Activated CD4-positive, alpha-beta memory T cell treated with anti-CD3 and anti-CD28 coated beads, Interleukin-2, amount 10 ng/mL, durations not matched to agents 7 days and 5 days (primary cell): ENCODE results near the gene SS18L1. TPM values are rescaled to one million over a fixed set of nuclear protein-coding genes. Genes with fewer than 3 reads are reported as not detected.

Experiments
- CTCF ChIA-PET: fragments of 350-600 bp; sonication (Branson Sonifier 250); formaldehyde crosslinking; loops from one replicate; lab custom pipeline; 2021; ENCODE audit warnings: antibody characterized with exemption, inconsistent platforms; lab: Charles Lee
- POLR2A ChIA-PET: fragments of 350-600 bp; sonication (Branson Sonifier 250); formaldehyde crosslinking; loops from one replicate; lab custom pipeline; 2021; ENCODE audit warnings: antibody characterized with exemption; lab: Charles Lee
- DNase-seq: peaks from one replicate; pipeline ENCODE4 v3.0.0-alpha.2; 2020
- H3K27ac Mint-ChIP-seq: one replicate; pipeline ENCODE4 v1.8.0; 2021; ENCODE audit warnings: mild to moderate bottlenecking, mixed read lengths
- H3K27me3 Mint-ChIP-seq: one replicate; pipeline ENCODE4 v1.8.0; 2021; ENCODE audit warnings: mixed read lengths
- H3K36me3 Mint-ChIP-seq: one replicate; pipeline ENCODE4 v1.8.0; 2021; ENCODE audit warnings: low read depth, mixed read lengths
- H3K4me1 Mint-ChIP-seq: one replicate; pipeline ENCODE4 v1.8.0; 2021; ENCODE audit warnings: mixed read lengths
- H3K4me3 Mint-ChIP-seq: one replicate; pipeline ENCODE4 v1.8.0; 2021; ENCODE audit warnings: mild to moderate bottlenecking, mixed read lengths
- H3K9me3 Mint-ChIP-seq: one replicate; pipeline ENCODE4 v1.8.0; 2021; ENCODE audit warnings: mixed read lengths
- total RNA-seq, 2 experiments: library from RNA; stranded (reverse); gene quantifications; one replicate each; pipeline ENCODE4 v1.2.3, GENCODE V29; 2021

The SS18L1 gene
- total RNA-seq, 2 experiments from 2014 or later: 15.1 to 16.7 TPM

DNA sequence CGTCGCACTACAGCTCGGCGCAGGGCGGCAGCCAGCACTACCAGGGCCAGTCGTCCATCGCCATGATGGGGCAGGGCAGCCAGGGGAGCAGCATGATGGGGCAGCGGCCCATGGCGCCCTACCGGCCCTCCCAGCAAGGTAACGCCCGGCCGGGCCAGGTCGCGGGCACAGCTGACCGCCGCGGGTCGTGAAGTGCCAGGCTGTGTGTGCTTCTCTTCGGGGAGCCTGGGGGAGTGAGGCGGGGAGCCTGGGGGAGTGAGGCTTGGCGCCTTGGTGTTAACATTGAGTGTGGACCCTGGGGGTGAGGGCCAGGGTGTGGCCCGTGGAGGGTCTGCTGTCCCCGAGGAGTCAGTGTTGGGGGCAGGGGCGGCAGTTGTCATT lies 19.9 kb downstream of the SS18L1 start:
- no peak for DNase-seq
- CTCF ChIA-PET: no interaction called here
- H3K27me3 Mint-ChIP-seq: no peaks in the 10 kb centered on the region
- H3K4me1 Mint-ChIP-seq: peaks cover 20% of the 10 kb centered on the region
- no peak overlapping the region for H3K27ac Mint-ChIP-seq
- no peaks in the 10 kb centered on the region for H3K9me3 Mint-ChIP-seq
- H3K4me3 Mint-ChIP-seq: no peak overlapping the region
- peaks cover 27% of the 10 kb centered on the region for H3K36me3 Mint-ChIP-seq
- POLR2A ChIA-PET: no interaction called here

DNA sequence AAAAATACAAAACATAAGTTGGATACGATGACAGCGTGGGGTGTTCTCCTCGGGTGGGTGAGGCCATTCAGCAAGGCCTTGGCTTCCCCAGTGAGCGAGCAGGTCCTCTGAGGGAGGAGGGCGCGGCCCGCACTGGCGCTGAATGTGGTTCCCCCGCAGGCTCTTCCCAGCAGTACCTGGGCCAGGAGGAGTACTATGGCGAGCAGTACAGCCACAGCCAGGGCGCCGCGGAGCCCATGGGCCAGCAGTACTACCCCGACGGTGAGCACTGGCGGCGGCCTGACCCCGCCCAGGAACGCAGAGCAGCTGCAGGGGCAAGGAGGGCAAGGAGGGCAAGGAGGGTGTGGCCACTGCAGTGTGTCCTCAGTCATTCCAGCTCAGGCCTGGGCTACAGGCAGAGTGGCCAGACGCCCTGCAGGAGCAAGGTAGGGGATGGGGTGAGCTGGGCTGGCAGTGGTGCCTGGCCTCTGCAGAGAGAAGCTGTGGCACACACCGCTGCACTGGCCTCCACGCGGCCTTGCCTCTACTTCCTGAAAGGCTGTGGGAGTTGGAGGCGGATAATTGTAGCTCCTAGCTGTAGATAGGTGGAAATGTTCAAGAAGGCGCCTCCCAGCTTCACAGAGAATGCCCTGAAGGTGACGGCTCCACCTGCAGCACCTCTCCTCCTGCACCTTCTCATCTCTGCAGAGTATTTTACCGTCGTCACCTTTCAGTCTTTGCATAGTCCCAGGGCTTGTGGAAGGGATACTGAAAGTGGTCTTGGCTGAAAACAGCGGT lies 20.6 kb downstream of the SS18L1 start:
- peaks cover 14% of the 10 kb centered on the region for H3K4me1 Mint-ChIP-seq
- H3K4me3 Mint-ChIP-seq: no peak overlapping the region
- no peaks in the 10 kb centered on the region for H3K9me3 Mint-ChIP-seq
- H3K27ac Mint-ChIP-seq: no peak overlapping the region
- no peaks in the 10 kb centered on the region for H3K27me3 Mint-ChIP-seq
- POLR2A ChIA-PET: no interaction called here
- CTCF ChIA-PET: no interaction called here
- no peak for DNase-seq
- H3K36me3 Mint-ChIP-seq: peaks cover 25% of the 10 kb centered on the region

DNA sequence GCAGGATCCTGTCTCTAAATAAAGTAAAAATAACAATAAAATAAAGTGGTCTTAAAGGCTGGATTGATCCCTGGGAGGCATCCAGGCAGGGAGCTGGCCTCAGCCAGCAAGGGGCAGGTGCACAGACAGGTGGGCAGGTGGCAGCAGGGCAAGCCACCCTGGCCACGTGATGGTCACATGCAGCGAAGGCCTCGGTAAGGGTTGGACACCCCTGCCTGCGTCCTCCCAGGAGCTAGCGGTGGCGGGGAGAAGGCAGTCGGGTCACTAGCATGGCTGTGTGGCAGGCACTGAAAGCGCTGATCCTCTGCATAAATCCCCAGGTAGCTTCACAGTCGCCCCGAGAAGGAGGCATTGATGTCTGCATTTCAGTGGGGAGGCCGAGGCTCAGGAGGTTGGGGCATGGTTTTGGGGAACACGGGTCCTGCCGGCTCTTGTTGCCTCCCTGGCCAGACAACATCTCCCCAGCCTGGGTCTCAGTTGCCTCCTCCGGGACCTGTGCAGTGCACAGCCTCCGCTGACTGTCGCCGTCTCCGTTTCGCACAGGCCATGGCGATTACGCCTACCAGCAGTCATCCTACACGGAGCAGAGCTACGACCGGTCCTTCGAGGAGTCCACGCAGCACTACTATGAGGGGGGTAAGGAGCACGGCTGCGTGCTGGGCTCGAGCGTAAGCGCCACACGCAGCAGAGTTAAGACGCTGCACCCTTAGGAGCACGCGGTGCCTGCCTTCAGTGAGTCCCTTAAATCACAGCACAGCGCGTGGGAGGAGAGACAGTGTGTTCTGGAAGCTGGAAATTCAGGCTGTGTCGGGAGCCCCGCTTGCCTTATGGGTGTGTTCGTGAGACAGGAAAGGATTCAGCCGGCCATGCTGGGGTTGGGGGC lies 21.6 kb downstream of the SS18L1 start:
- H3K36me3 Mint-ChIP-seq: peaks cover 20% of the 10 kb centered on the region
- H3K27ac Mint-ChIP-seq: no peak overlapping the region
- no peak overlapping the region for H3K4me3 Mint-ChIP-seq
- H3K27me3 Mint-ChIP-seq: no peaks in the 10 kb centered on the region
- ChIA-PET CTCF (no interaction called here), POLR2A (no interaction called here)
- DNase-seq: no peak
- H3K4me1 Mint-ChIP-seq: peaks cover 5% of the 10 kb centered on the region
- no peaks in the 10 kb centered on the region for H3K9me3 Mint-ChIP-seq

DNA sequence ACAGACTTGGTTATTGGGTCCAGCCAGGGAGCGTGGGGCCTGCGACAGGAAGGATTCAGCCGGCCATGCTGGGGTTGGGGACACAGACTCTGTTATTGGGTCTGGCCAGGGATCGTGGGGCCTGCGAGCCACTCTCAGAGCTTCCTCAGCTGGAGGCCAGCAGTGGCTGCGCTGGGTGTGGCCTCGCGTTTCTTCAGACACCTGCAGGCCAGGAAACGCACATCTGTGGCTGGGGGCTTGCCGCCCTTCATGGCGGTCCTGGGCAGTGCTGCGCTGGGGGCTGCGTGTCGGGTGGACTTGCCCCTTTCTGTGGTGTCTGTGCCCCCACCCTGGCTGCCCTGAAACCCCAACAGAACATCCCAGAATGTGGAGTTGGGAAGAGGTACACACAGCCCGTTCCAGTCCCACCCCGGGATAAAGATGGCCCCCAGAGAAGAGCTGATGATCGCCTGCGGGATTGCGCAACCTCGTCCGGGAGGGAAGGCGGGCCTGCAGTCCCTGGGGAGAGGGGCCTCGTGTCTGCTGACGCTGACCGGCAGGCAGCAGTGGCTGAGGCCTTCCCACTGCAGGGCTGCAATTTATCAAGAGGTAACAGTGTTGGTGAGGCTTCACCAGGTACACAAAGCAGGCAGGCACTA lies 22.3 kb downstream of the SS18L1 start:
- Mint-ChIP-seq H3K27me3 (no peaks in the 10 kb centered on the region), H3K4me1 (no peaks in the 10 kb centered on the region), H3K36me3 (peaks cover 15% of the 10 kb centered on the region), H3K9me3 (no peaks in the 10 kb centered on the region), H3K4me3 (no peak overlapping the region), H3K27ac (no peak overlapping the region)
- ChIA-PET CTCF (no interaction called here), POLR2A (no interaction called here)
- no peak for DNase-seq

DNA sequence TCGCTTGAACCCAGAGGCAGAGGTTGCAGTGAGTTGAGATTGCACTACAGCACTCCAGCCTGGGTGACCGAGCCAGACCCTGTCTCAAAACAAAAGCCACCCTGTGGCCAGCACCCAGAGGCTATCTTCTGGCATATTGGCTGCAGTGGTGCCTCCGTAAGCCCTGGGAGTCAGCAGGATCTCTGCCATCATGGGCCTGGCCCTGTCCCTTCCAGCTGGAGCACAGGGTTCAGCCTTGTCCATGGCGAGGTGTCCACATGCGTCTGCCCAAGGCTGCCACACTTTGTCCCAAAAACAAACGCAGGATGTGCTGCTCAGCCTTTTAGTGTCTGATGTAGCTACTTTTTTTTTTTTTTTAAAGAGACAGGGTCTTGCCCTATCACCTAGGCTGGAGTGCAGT lies 23.9 kb downstream of the SS18L1 start:
- Mint-ChIP-seq H3K4me3 (no peak overlapping the region), H3K36me3 (peaks cover 10% of the 10 kb centered on the region), H3K4me1 (no peaks in the 10 kb centered on the region), H3K27me3 (no peaks in the 10 kb centered on the region), H3K9me3 (no peaks in the 10 kb centered on the region), H3K27ac (no peak overlapping the region)
- DNase-seq: no peak
- CTCF ChIA-PET: interaction anchor here (1.1 kb wide), 1 partner anchor 156 kb away, joined by 4 read pairs; no protein-coding TSS in a partner anchor
- POLR2A ChIA-PET: no interaction called here

DNA sequence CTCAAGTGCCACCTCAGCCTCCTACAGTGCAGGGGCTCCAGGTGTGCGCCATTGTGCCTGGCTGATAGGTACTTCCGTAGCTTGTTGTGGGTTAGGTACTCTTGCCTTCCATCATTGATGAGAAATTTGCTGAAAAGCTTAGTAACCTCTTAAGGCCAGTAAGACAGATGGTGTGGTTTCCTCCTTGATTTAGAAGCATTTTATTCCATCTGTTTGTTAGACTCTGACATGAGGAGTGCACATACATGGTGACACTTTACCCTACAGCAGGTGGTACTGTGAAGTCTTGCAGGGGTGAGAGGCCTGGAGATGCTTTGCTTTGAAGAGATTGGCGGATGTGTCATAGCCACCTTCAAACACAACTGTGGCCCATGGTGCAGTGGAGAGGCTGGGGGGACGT lies 24.5 kb downstream of the SS18L1 start:
- H3K27me3 Mint-ChIP-seq: no peaks in the 10 kb centered on the region
- no peak for DNase-seq
- peaks cover 10% of the 10 kb centered on the region for H3K36me3 Mint-ChIP-seq
- CTCF ChIA-PET: no interaction called here
- no peak overlapping the region for H3K27ac Mint-ChIP-seq
- POLR2A ChIA-PET: no interaction called here
- no peaks in the 10 kb centered on the region for H3K9me3 Mint-ChIP-seq
- H3K4me1 Mint-ChIP-seq: no peaks in the 10 kb centered on the region
- no peak overlapping the region for H3K4me3 Mint-ChIP-seq

DNA sequence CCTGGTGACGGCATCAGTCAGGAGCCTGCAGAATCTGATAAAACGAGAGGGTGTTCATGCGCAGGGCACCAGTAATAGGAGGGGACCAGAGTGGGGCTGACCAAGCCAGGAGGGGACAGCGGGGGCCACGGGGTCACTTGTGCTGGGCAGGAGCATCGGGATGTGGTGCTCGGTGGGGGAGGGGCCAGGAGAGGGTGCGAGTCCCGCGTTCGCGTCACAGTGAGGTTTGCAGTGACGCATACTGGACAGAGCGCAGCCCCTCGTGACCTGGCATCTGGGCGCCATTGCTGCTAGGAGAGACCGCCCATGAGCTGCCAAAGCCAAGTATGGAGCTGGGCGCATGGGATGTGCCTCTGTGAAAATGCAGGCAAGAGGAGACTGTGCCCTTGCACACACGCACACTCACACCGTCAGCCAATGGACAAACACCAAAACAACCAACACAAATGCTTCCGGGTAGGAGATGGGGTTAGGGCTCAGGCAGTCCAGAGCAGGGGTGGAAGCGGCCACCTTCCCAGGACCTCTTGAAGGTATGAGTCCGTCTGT lies 25.4 kb downstream of the SS18L1 start:
- ChIA-PET CTCF (no interaction called here), POLR2A (no interaction called here)
- Mint-ChIP-seq H3K4me3 (no peak overlapping the region), H3K36me3 (peaks cover 6% of the 10 kb centered on the region), H3K9me3 (no peaks in the 10 kb centered on the region), H3K27me3 (no peaks in the 10 kb centered on the region), H3K27ac (no peak overlapping the region), H3K4me1 (no peaks in the 10 kb centered on the region)
- DNase-seq: no peak

DNA sequence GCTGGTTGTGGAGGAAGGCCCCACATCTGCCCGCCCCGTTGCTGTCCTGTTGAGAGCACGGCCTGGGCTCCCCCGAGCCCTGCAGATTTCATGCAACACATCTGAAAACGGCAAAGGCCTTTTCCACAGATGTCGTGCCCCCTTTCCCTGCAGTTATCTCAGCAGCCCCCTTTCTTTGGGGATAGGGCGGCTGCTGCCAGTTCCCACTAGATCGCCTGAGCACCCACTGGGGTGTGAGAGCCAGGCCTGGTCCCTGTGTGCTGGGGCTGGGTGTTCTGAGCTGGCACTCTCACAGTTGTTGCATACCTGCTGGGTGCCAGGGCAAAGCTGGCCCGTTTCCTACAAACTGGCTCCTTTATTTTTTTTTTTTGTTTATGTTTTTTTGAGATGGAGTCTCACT lies 27.0 kb downstream of the SS18L1 start:
- ChIA-PET CTCF (no interaction called here), POLR2A (no interaction called here)
- H3K27ac Mint-ChIP-seq: no peak overlapping the region
- no peaks in the 10 kb centered on the region for H3K4me1 Mint-ChIP-seq
- peaks cover 3% of the 10 kb centered on the region for H3K36me3 Mint-ChIP-seq
- H3K9me3 Mint-ChIP-seq: no peaks in the 10 kb centered on the region
- no peaks in the 10 kb centered on the region for H3K27me3 Mint-ChIP-seq
- no peak for DNase-seq
- H3K4me3 Mint-ChIP-seq: no peak overlapping the region

DNA sequence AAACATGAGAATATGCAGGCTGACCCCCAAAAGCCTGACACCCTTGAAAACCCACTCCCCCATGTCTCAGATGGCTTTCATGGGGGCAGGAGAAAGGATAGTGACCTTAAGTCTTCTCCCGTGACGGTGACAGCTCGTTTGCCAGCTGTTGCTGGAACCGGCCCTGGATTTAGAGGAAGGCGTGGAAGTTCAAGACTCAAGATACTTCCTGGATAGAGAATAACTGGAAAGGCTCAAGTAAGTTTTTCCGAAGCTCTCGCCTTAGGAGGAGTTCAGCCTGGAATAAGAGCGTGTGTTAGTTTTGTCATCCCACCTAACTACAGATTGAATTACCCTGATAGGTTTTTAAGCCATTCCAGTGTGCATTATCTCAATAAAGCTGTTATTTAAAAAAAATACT lies 27.7 kb downstream of the SS18L1 start:
- DNase-seq: no peak
- H3K9me3 Mint-ChIP-seq: no peaks in the 10 kb centered on the region
- H3K27me3 Mint-ChIP-seq: no peaks in the 10 kb centered on the region
- no peak overlapping the region for H3K27ac Mint-ChIP-seq
- H3K36me3 Mint-ChIP-seq: peaks cover 2% of the 10 kb centered on the region
- CTCF ChIA-PET: interaction anchor here (0.7 kb wide), 1 partner anchor 17 kb away, joined by 4 read pairs; no protein-coding TSS in a partner anchor
- no peaks in the 10 kb centered on the region for H3K4me1 Mint-ChIP-seq
- H3K4me3 Mint-ChIP-seq: no peak overlapping the region
- POLR2A ChIA-PET: interaction anchor here (0.7 kb wide), 1 partner anchor 1213 kb away, joined by 3 read pairs; no protein-coding TSS in a partner anchor

DNA sequence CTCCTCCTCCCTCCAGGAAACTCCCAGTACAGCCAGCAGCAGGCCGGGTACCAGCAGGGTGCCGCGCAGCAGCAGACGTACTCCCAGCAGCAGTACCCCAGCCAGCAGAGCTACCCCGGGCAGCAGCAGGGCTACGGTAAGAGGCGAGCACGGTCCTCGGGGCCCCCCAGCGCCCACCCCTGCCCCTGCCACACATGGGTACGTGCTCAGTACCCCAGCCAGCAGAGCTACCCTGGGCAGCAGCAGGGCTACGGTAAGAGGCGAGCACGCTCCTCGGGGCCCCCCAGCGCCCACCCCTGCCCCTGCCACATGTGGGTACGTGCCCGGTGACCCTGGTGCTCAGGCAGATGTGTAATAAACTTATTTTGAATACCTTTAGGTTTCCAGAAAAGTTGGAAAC lies 29.1 kb downstream of the SS18L1 start:
- CTCF ChIA-PET: no interaction called here
- no peaks in the 10 kb centered on the region for H3K27me3 Mint-ChIP-seq
- no peak overlapping the region for H3K4me3 Mint-ChIP-seq
- POLR2A ChIA-PET: no interaction called here
- no peaks in the 10 kb centered on the region for H3K4me1 Mint-ChIP-seq
- no peak overlapping the region for H3K27ac Mint-ChIP-seq
- no peaks in the 10 kb centered on the region for H3K9me3 Mint-ChIP-seq
- peaks cover 2% of the 10 kb centered on the region for H3K36me3 Mint-ChIP-seq
- DNase-seq: no peak

DNA sequence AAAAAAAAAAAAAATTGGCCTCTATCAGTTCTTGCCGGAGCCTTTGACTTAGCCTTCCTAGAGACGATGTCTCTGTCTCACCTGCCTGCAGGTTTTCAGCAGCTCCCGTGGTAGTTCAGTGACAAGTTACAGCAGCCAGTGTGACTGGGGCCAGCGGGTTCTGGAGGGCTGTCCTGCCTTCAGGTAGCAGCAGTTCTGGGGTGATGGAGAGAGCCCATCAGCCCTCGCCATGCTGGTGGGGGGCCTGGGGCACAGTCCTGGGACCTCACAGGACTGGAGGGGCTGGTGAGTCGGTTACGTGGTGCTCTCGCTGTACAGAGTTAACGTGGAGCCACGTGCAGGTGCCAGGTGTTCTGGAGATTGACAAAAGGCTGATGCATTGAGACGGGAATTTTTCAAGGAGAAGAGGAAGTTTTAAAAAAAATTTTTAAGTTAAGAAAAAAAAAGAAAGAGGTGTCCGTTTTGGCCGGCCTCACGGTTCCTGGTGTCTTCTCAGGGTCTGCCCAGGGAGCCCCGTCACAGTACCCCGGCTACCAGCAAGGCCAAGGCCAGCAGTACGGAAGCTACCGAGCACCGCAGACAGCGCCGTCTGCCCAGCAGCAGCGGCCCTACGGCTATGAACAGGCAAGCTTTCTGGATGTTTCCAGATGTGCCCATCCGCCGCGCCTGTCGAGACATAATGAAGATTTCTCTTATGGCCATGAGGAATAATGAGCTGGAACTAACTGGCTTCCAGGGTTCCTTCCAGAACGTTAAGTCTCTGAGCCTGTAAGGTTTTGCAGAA lies 30.6 kb downstream of the SS18L1 start:
- POLR2A ChIA-PET: no interaction called here
- DNase-seq: no peak
- Mint-ChIP-seq H3K4me3 (no peak overlapping the region), H3K36me3 (peaks cover 5% of the 10 kb centered on the region), H3K4me1 (no peaks in the 10 kb centered on the region), H3K27me3 (no peaks in the 10 kb centered on the region), H3K27ac (no peak overlapping the region), H3K9me3 (no peaks in the 10 kb centered on the region)
- CTCF ChIA-PET: no interaction called here

DNA sequence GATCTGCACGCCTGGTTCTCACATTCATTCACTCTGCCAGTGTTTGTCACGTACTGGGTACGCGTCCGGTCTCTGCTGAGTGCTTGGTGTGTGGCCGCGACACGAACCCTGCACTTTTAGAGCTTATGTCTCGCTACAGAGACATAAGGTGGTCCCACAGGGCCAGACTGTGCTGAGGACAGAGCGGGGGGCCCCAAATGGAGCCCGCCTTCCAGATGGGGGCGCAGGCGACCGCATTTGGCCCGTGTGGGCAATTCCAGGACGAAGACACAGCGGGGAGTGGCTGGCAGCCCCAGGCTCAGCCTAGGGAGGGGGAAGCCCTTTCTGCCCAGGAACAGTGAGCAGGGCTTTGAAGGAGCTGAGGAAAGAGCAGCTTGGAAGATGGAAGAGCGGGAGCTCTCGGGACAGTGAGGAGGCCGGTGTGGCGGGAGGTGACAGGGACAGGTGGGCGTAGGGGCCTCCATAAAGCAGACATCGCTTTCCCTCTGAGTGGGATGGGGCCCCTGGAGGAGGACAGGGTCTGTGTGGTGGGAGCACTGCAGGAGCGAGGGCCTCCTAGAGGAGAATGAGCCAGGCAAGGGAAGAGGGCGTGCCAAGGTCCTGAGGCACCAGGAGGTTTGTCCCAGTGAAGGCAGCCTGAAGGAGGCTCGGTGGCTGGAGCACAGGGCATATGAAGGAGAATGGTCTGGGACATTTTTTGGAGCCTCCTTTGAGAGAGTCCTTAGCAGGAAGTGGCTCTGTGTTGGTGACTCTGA lies 31.5 kb downstream of the SS18L1 start:
- no peaks in the 10 kb centered on the region for H3K4me1 Mint-ChIP-seq
- no peaks in the 10 kb centered on the region for H3K9me3 Mint-ChIP-seq
- H3K4me3 Mint-ChIP-seq: no peak overlapping the region
- no peaks in the 10 kb centered on the region for H3K27me3 Mint-ChIP-seq
- POLR2A ChIA-PET: no interaction called here
- CTCF ChIA-PET: no interaction called here
- no peak overlapping the region for H3K27ac Mint-ChIP-seq
- DNase-seq: no peak
- peaks cover 5% of the 10 kb centered on the region for H3K36me3 Mint-ChIP-seq
